Naive thymus-derived CD4-positive, alpha-beta T cell (primary cell): ENCODE data around the gene TRMT10A. TPM values are rescaled to one million over a fixed set of nuclear protein-coding genes. Genes with fewer than 3 reads are reported as not detected.

Source experiments
- ATAC-seq: fragments of 150-1000 bp; cut with Tn5 transposase; 2 replicates; pipeline ENCODE4 v1.10.0; 2021; ENCODE audit warnings: mild to moderate bottlenecking, moderate library complexity
- CTCF ChIA-PET: fragments of 350-600 bp; sonication (Branson Sonifier 250); formaldehyde crosslinking; loops from one replicate; lab custom pipeline; 2021; ENCODE audit warnings: antibody characterized with exemption; lab: Charles Lee
- POLR2A ChIA-PET: fragments of 350-600 bp; sonication (Branson Sonifier 250); formaldehyde crosslinking; loops from one replicate; lab custom pipeline; 2021; ENCODE audit warnings: antibody characterized with exemption, inconsistent platforms; lab: Charles Lee
- DNase-seq, 9 donors: peaks; one replicate each; pipeline versions ENCODE4 v3.0.0 to v3.0.0-alpha.2; 2020 to 2022; ENCODE audit warnings: mixed read lengths in 1 of 9
- H3K27ac ChIP-seq: one replicate; pipeline ENCODE4 v1.7.0; 2013; ENCODE audit warnings: mild to moderate bottlenecking, low read depth, low read length, moderate library complexity
- H3K27me3 ChIP-seq, 2 donors: one replicate each; pipeline ENCODE4 v1.7.0; 2013; ENCODE audit warnings: low read length in 2 of 2, mild to moderate bottlenecking in 2 of 2, moderate library complexity in 2 of 2; ENCODE audit not compliant: control insufficient read depth in 2 of 2, insufficient read depth in 2 of 2
- H3K36me3 ChIP-seq, 3 experiments: 1 replicate in 2 of 3; 2 replicates in 1 of 3; pipeline ENCODE4 v1.7.0; 2013; ENCODE audit warnings: low read length in 3 of 3, mild to moderate bottlenecking in 3 of 3, moderate library complexity in 1 of 3; ENCODE audit not compliant: insufficient read depth in 3 of 3, control insufficient read depth in 2 of 3
- H3K4me1 ChIP-seq, 2 donors: one replicate each; pipeline ENCODE4 v1.7.0; 2013; ENCODE audit warnings: low read length in 2 of 2, mild to moderate bottlenecking in 2 of 2, moderate library complexity in 1 of 2; ENCODE audit not compliant: control insufficient read depth in 2 of 2, insufficient read depth in 2 of 2
- H3K4me3 ChIP-seq: 2 replicates; pipeline ENCODE4 v1.7.0; 2013; ENCODE audit warnings: mild to moderate bottlenecking, low read length
- H3K9me3 ChIP-seq, 3 experiments: 1 replicate in 2 of 3; 2 replicates in 1 of 3; pipeline ENCODE4 v1.7.0; 2013; ENCODE audit warnings: low read length in 3 of 3; ENCODE audit not compliant: control insufficient read depth in 2 of 3
- H3K27ac Mint-ChIP-seq, 9 donors: one replicate each; pipeline ENCODE4 v1.8.0; 2020 to 2022; ENCODE audit warnings: mixed read lengths in 9 of 9, mild to moderate bottlenecking in 8 of 9, moderate library complexity in 5 of 9, inconsistent platforms in 2 of 9
- H3K27me3 Mint-ChIP-seq, 5 donors: one replicate each; pipeline ENCODE4 v1.8.0; 2021 to 2022; ENCODE audit warnings: mixed read lengths in 5 of 5, mild to moderate bottlenecking in 1 of 5
- H3K36me3 Mint-ChIP-seq, 5 donors: one replicate each; pipeline ENCODE4 v1.8.0; 2020 to 2022; ENCODE audit warnings: mixed read lengths in 5 of 5, mild to moderate bottlenecking in 3 of 5, inconsistent platforms in 1 of 5
- H3K4me1 Mint-ChIP-seq, 7 donors: one replicate each; pipeline ENCODE4 v1.8.0; 2020 to 2022; ENCODE audit warnings: mixed read lengths in 7 of 7, mild to moderate bottlenecking in 3 of 7, inconsistent platforms in 1 of 7
- H3K4me3 Mint-ChIP-seq, 10 donors: one replicate each; pipeline ENCODE4 v1.8.0; 2020 to 2022; ENCODE audit warnings: mild to moderate bottlenecking in 10 of 10, mixed read lengths in 10 of 10, moderate library complexity in 6 of 10, inconsistent platforms in 2 of 10
- H3K9me3 Mint-ChIP-seq, 11 donors: one replicate each; pipeline ENCODE4 v1.8.0; 2020 to 2022; ENCODE audit warnings: mixed read lengths in 11 of 11, mild to moderate bottlenecking in 4 of 11, inconsistent platforms in 1 of 11, moderate library complexity in 1 of 11
- intact Hi-C, 2 donors: fragments of 100-400 bp; cut with micrococcal nuclease; formaldehyde crosslinking; loops; one replicate each; pipeline ENCODE4 v1.15.1; 2023
- polyA plus RNA-seq, 2 donors: library from polyadenylated mRNA; unstranded; fragments of 300-500 nt; fragmentation: Illumina TruSeq; gene quantifications; one replicate each; pipeline ENCODE4 v1.2.3, GENCODE V29; 2021
- total RNA-seq, 6 experiments: library from RNA in 5 of 6; stranded (reverse) in 5 of 6; gene quantifications; 1 replicate in 5 of 6; 2 replicates in 1 of 6; pipeline ENCODE4 v1.2.3 and lab custom pipeline; 2021 to 2026

The TRMT10A gene
- total RNA-seq (1 to 10 TPM; 3.9 to 9.1 (median 7.7) TPM), polyA plus RNA-seq (1 to 10 TPM; 4.0 to 5.6 TPM), total RNA-seq (lab: John Stamatoyannopoulos, UW) (6.5 reads per million, percentile 28 among the genes with 10 or more reads in this experiment)

- peak within 1 kb of the TSS; percentile 92 for H3K4me3 ChIP-seq
- peak within 1 kb of the TSS; percentile 91 for H3K27ac ChIP-seq
- H3K9me3 ChIP-seq, result no peaks in the 10 kb centered on the region
- no peaks in the 10 kb centered on the region for H3K4me1 ChIP-seq
- H3K36me3 ChIP-seq, result no peaks in the 10 kb centered on the region
- CTCF ChIA-PET, result interaction anchor here (0.6 to 3.5 kb wide), 11 partner anchors 9 to 1418 kb away, joined by 3 to 15 read pairs (median 4); partner anchors contain the start of gene DAPP1
- peaks cover 0 to 2% (median 0%) of the 10 kb centered on the region in 5 donors for H3K36me3 Mint-ChIP-seq
- peaks cover 0 to 9% (median 0%) of the 10 kb centered on the region in 11 donors for H3K9me3 Mint-ChIP-seq
- ATAC-seq (peak; percentile 91), DNase-seq (peak; percentile 79 to 98 (median 98))
- H3K4me3 Mint-ChIP-seq, result peak within 1 kb of the TSS; percentile 77 to 99 (median 98)
- H3K27ac Mint-ChIP-seq, result peak within 1 kb of the TSS; percentile 98 to 100 (median 100)
- POLR2A ChIA-PET, result interaction anchor here (0.5 to 3.6 kb wide), 16 partner anchors 9 to 1457 kb away, joined by 3 to 35 read pairs (median 9); partner anchors contain the start of genes ADH5, DAPP1, DNAJB14 and H2AZ1
- intact Hi-C loops, result loop anchor here (1.0 to 10.0 kb wide), 20 partner anchors 56 to 1784 kb away; partner anchors contain the start of genes ADH5 (in 2 of the 2), DAPP1 (in 2 of the 2), EIF4E (in 2 of the 2) and H2AZ1 (in 2 of the 2)
- no peaks in the 10 kb centered on the region for H3K27me3 ChIP-seq
- H3K27me3 Mint-ChIP-seq, result peaks cover 13 to 29% (median 23%) of the 10 kb centered on the region in 5 donors
- H3K4me1 Mint-ChIP-seq, result peaks cover 0 to 33% (median 28%) of the 10 kb centered on the region in 7 donors
Observed at GRCh38 chr4:99563310-99564186, at the start of gene TRMT10A. TRMT10A (minus strand) TSS chr4:99564039; CDS start chr4:99559338, 4,701 bp downstream.

GRCh38 chr4:99612704-99613103 lies 48.9 kb upstream of the TRMT10A start:
- ChIA-PET CTCF (no interaction called here), POLR2A (no interaction called here)
- Histone ChIP-seq H3K27ac (no peak overlapping the region), H3K9me3 (no peaks in the 10 kb centered on the region), H3K27me3 (no peaks in the 10 kb centered on the region), H3K36me3 (no peaks in the 10 kb centered on the region), H3K4me1 (no peaks in the 10 kb centered on the region), H3K4me3 (no peak overlapping the region)
- no peaks in the 10 kb centered on the region for H3K4me1 Mint-ChIP-seq
- H3K4me3 Mint-ChIP-seq, result no peak overlapping the region
- DNase-seq, result no peak
- no peak for ATAC-seq
- peaks cover 0 to 1% (median 0%) of the 10 kb centered on the region in 11 donors for H3K9me3 Mint-ChIP-seq
- no peak overlapping the region for H3K27ac Mint-ChIP-seq
- H3K36me3 Mint-ChIP-seq, result no peaks in the 10 kb centered on the region
- intact Hi-C loops, result no loop called here
- peaks cover 11 to 27% (median 18%) of the 10 kb centered on the region in 5 donors for H3K27me3 Mint-ChIP-seq

GRCh38 chr4:99612281-99612680 lies 48.4 kb upstream of the TRMT10A start:
- no peaks in the 10 kb centered on the region for H3K4me1 ChIP-seq
- DNase-seq (no peak), ATAC-seq (no peak)
- Mint-ChIP-seq H3K4me1 (no peaks in the 10 kb centered on the region), H3K4me3 (no peak overlapping the region), H3K27me3 (peaks cover 15 to 30% (median 23%) of the 10 kb centered on the region in 5 donors), H3K27ac (no peak overlapping the region), H3K9me3 (peaks cover 0 to 5% (median 0%) of the 10 kb centered on the region in 11 donors), H3K36me3 (no peaks in the 10 kb centered on the region)
- H3K36me3 ChIP-seq, result no peaks in the 10 kb centered on the region
- no peak overlapping the region for H3K4me3 ChIP-seq
- intact Hi-C loops, result no loop called here
- H3K27me3 ChIP-seq, result no peaks in the 10 kb centered on the region
- POLR2A ChIA-PET, result no interaction called here
- CTCF ChIA-PET, result no interaction called here
- H3K27ac ChIP-seq, result no peak overlapping the region
- no peaks in the 10 kb centered on the region for H3K9me3 ChIP-seq

- POLR2A ChIA-PET, result no interaction called here
- H3K27me3 Mint-ChIP-seq, result peaks cover 18 to 30% (median 23%) of the 10 kb centered on the region in 5 donors
Observed at GRCh38 chr4:99610605-99611175, 46.9 kb upstream of the TRMT10A start.

GRCh38 chr4:99608417-99608816 lies 44.6 kb upstream of the TRMT10A start:
- ChIA-PET CTCF (no interaction called here), POLR2A (no interaction called here)
- H3K9me3 Mint-ChIP-seq, result peaks cover 0 to 5% (median 0%) of the 10 kb centered on the region in 11 donors
- peaks cover 28 to 41% (median 29%) of the 10 kb centered on the region in 5 donors for H3K27me3 Mint-ChIP-seq
- H3K36me3 Mint-ChIP-seq, result no peaks in the 10 kb centered on the region
- H3K4me3 ChIP-seq, result no peak overlapping the region
- H3K4me1 ChIP-seq, result no peaks in the 10 kb centered on the region
- H3K9me3 ChIP-seq, result no peaks in the 10 kb centered on the region
- no peak overlapping the region for H3K27ac Mint-ChIP-seq
- DNase-seq (no peak), ATAC-seq (no peak)
- no peak overlapping the region for H3K27ac ChIP-seq
- H3K27me3 ChIP-seq, result no peaks in the 10 kb centered on the region
- H3K4me3 Mint-ChIP-seq, result no peak overlapping the region
- H3K4me1 Mint-ChIP-seq, result no peaks in the 10 kb centered on the region
- no peaks in the 10 kb centered on the region for H3K36me3 ChIP-seq
- intact Hi-C loops, result no loop called here

More at GRCh38 chr4:99610605-99611175, 46.9 kb upstream of the TRMT10A start:
- Mint-ChIP-seq H3K36me3 (no peaks in the 10 kb centered on the region), H3K9me3 (peaks cover 0 to 5% (median 0%) of the 10 kb centered on the region in 11 donors), H3K27ac (no peak overlapping the region), H3K4me3 (no peak overlapping the region), H3K4me1 (no peaks in the 10 kb centered on the region)
- intact Hi-C loops, result no loop called here
- Histone ChIP-seq H3K4me1 (no peaks in the 10 kb centered on the region), H3K27me3 (no peaks in the 10 kb centered on the region), H3K36me3 (no peaks in the 10 kb centered on the region), H3K27ac (no peak overlapping the region), H3K4me3 (no peak overlapping the region), H3K9me3 (no peaks in the 10 kb centered on the region)
- ATAC-seq, result no peak
- CTCF ChIA-PET, result interaction anchor here (0.6 kb wide), 1 partner anchor 196 kb away, joined by 3 read pairs; no protein-coding TSS in a partner anchor
- DNase-seq, result no peak

- H3K36me3 Mint-ChIP-seq, result no peaks in the 10 kb centered on the region
- Histone ChIP-seq H3K27me3 (no peaks in the 10 kb centered on the region), H3K36me3 (no peaks in the 10 kb centered on the region), H3K9me3 (no peaks in the 10 kb centered on the region), H3K27ac (no peak overlapping the region), H3K4me1 (no peaks in the 10 kb centered on the region), H3K4me3 (no peak overlapping the region)
- intact Hi-C loops, result no loop called here
- DNase-seq (no peak), ATAC-seq (no peak)
- H3K9me3 Mint-ChIP-seq, result peaks cover 0 to 5% (median 0%) of the 10 kb centered on the region in 11 donors
- POLR2A ChIA-PET, result interaction anchor here (0.6 kb wide), 1 partner anchor 37 kb away, joined by 3 read pairs; no protein-coding TSS in a partner anchor
- H3K27ac Mint-ChIP-seq, result no peak overlapping the region
- peaks cover 22 to 40% (median 30%) of the 10 kb centered on the region in 5 donors for H3K27me3 Mint-ChIP-seq
- no peaks in the 10 kb centered on the region for H3K4me1 Mint-ChIP-seq
- no peak overlapping the region for H3K4me3 Mint-ChIP-seq
- CTCF ChIA-PET, result no interaction called here
Observed at GRCh38 chr4:99606716-99607115, 42.9 kb upstream of the TRMT10A start.
